ENCODE data around the gene C19orf18.

DNA sequence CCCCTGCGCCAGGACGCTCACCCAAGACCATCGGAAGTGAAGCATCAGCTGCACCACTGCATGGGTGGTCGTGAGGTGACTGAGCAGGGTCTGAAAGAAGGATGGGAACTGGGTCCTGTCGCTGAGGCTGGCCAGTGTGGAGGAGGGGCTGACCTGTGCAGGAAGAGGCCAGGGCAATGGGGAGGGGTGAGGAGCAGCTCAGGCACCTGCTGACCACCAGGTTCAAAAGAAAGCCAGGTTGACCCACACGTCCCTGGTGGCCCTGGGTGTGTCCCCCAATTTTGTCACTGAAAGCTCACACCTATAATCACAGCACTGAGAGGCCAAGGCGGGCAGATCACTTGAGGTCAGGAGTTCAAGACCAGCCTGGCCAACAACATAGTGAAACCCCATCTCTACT lies 45.8 kb upstream of the C19orf18 start:
- TF ChIP-seq, protein P1, sequence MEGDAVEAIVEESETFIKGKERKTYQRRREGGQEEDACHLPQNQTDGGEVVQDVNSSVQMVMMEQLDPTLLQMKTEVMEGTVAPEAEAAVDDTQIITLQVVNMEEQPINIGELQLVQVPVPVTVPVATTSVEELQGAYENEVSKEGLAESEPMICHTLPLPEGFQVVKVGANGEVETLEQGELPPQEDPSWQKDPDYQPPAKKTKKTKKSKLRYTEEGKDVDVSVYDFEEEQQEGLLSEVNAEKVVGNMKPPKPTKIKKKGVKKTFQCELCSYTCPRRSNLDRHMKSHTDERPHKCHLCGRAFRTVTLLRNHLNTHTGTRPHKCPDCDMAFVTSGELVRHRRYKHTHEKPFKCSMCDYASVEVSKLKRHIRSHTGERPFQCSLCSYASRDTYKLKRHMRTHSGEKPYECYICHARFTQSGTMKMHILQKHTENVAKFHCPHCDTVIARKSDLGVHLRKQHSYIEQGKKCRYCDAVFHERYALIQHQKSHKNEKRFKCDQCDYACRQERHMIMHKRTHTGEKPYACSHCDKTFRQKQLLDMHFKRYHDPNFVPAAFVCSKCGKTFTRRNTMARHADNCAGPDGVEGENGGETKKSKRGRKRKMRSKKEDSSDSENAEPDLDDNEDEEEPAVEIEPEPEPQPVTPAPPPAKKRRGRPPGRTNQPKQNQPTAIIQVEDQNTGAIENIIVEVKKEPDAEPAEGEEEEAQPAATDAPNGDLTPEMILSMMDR (conservative IDR thresholded peaks at IDR 0.05; ENCODE audit: low read depth, low read length) = no peak
- TF ChIP-seq EZH2phosphoT487 (IDR thresholded peaks at IDR 0.05; ENCODE audit: borderline replicate concordance, low read length) = no peak
- TF ChIP-seq EZH2 (IDR thresholded peaks at IDR 0.05; ENCODE audit: low read length, unreplicated experiment) = no peak

All from PC-3 (cell line).